GM21737 (cell line): ENCODE measurements around the gene CDH3.
"Not testable (repeated sequence)": the region's sequence is repeated elsewhere in the genome, so short reads cannot be mapped to it uniquely, and the experiment has no call there.

Experiments used
- ATAC-seq: cut with Tn5 transposase; IDR thresholded peaks from one replicate; pipeline ENCODE4 v1.9.1; 2021; ENCODE audit warnings: mild to moderate bottlenecking, moderate library complexity; ENCODE audit not compliant: unreplicated experiment

Gene CDH3

DNA sequence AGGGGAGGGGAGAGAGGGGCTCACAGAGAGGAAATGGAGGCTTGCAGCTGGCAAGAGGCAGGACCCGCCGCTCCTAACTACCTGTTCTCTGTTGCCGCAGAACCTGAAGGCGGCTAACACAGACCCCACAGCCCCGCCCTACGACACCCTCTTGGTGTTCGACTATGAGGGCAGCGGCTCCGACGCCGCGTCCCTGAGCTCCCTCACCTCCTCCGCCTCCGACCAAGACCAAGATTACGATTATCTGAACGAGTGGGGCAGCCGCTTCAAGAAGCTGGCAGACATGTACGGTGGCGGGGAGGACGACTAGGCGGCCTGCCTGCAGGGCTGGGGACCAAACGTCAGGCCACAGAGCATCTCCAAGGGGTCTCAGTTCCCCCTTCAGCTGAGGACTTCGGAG lies 53.0 kb downstream of the CDH3 start:
- no peak for ATAC-seq

DNA sequence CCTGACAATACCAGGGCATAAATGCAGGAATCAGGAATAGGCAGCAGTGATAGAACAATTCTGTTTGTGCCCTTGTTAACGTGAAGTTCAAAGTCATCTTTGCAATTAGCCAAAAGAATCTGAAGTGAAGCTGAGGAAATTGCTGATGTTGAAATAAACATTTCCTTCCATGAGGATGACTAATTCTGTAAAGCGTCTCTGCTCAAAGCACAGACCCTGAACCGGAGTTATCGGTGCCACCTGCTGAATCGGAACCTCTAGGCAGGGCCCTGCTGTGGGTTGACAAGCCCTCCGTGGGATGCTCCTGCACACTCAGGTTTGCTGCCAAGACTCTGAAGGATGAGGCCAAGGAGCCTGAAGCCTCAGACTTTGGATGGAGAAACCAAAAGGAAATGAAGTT lies 55.0 kb downstream of the CDH3 start:
- ATAC-seq = no peak

DNA sequence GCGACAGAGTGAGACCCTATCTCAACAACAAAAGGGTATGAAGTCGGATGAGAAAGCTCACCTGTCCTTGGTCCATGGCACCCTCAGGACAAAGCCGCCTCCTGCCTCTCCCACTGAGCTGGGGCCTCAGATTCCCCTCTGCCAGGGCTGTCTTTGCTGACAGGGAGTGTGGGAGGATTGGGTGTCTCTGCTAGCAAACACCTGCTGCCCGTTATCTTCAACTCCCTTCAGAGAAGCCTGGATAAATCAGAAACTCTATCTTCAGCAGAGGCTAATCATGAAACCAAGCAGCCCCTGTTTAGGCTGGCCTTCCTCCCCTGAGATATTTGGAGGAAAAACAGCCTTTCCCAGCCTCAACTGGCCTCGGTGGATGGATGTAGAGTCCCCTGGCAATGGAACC lies 55.7 kb downstream of the CDH3 start:
- ATAC-seq = no peak

DNA sequence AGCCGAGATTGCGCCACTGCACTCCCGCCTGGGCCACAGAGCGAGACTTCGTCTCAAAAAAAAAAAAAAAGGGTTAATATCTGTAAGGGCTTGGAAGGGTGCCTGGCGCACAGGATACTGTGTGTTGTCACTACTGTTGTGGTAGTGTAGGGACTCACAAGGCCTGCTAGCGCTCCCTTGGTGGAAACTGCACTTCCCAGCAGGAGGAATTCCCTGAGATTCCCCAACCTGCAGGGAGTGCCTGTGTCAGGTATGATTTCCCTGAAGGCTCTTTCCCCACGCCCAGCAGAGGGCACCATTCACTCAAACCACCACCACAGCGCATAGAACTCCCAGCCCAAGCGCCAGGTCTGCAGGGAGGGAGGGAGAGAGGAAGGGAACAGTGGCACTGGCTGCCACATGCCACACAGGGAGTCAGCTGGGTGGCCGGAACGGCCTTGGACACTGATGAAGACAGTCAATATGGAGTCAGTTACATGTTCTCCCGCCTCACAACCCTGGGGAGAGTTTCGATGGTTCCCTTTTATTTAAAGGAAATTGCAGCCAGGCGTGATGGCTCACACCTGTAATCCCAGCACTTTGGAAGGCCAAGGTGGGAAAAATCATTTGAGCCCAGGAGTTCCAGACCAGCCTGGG lies 59.2 kb downstream of the CDH3 start:
- no peak for ATAC-seq

DNA sequence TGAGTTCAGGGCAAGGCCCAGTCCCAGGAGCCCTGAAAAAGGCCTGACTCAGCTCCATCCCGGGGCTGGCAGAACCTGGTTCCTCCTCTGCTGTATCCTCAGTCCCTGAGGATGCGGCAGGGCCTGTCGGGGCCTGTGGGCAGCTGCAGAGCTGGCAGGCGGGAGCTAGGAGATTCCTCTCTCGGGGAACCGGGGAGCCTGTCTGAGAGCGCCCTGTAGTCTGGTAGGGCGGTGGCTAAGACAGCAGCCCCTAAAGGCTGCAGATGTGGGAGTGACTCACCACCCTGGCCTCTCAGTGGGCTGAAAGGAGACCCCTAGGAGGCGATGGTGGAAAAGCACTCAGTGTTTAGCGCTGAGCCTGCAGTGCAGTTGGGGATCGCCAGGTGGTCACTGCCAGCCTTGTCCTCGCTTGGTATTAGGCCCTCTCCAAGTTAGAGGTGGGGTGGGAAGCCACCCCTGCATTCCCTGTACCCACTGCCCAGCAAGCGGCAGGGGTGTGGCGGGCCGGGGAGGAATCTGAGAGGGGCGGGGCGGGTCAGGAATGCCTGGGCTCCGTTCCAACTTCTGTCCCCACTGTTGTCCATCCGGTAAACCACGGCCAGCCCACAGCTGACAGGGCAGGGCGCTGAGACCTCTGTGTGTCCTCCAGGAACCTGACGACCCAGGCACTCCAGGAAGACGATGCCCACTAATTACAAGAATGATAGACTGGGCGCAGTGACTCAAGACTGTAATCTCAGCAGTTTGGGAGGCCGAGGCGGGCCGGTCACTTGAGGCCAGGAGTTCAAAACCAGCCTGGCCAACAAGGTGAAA lies 62.4 kb downstream of the CDH3 start:
- no peak for ATAC-seq

DNA sequence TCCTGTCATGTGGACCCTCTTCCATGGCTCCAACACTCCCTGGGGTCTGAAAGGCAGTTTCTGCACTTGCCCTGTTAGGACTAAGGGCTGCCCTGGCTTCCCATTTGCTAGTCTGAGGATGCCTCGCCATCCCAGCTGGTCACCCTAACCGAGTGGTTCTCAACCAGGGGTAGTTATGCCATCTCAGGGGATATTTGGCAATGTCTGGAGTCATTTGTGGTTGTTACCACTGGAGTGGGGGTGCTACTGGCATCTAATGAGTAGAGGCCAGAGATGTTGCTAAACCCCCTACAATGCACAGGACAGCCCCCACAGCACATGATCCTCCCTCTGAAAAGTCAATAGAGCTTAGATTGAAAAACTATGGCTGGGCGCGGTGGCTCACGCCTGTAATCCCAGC lies 65.1 kb downstream of the CDH3 start:
- no peak for ATAC-seq

DNA sequence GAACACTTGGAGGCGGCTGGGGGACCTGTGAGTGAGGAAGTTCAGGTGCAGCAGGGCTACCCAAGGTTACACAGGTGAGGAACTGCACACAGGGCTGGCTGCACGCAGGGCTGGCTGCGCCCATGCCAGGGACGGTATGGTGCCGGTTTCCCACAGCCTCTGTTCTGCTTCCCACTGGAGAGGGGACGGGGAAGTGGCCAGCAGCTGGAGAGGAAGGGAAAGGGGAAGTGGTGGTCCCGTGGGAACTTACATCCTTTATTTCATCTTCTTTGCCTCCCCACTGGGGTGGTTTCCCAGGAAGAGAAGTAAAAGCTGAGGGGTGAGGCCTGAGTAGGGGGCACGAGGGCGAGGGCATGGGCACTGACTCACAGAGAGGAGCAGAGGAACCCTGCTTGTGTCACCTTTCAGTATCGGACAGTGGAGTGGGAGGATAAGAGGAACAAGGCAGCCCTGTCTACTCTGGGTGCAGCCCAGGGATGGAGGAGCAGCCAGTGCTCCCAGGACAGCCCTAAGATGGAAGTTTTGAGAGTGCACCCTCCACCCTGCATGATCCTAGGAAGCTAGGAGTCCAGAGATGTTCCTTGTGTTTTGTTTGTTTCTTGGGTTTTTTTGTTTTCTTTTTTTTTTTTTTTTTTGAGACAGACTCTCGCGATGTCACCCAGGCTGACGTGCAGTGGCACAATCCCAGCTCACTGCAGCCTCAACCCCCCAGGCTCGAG lies 66.5 kb downstream of the CDH3 start:
- ATAC-seq = no peak

DNA sequence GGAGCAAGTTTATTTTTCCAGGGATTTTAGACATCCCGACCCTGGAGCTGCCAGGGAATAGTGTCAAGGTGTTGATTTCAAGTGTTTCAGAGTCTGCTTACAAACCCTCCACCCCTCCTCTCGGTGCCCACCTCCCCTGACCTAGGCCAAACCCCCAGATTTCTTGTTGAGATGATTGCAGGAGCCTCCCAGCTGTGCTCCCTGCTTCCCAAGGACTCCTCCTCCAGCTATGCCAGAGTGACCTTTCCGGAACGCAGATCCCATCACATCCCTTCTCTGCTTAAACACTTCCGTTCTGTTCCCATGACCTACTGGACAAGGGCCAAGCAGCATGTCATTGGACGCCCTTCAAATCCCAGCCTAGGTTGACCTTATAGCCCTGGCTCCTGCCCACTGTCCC lies 68.3 kb downstream of the CDH3 start:
- no peak for ATAC-seq

DNA sequence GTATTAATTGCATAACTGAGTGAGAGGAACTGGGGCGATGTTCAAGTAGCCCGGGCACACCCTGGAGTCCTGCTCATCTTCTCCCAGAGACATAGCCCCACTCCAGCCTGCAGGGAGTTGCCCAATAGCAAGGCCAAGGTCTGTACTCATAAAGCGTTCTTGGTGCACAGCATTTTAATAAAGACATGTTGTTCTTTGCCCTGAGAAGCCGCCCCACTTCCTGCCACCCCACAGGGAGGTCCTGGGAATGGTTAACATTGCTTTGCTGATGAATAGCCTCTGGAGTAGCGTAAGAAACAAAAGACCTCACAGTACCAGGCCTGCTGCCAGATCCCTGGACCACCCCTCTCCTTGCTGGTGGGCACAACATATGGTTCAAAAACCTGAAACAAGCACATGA lies 70.4 kb downstream of the CDH3 start:
- ATAC-seq = no peak

DNA sequence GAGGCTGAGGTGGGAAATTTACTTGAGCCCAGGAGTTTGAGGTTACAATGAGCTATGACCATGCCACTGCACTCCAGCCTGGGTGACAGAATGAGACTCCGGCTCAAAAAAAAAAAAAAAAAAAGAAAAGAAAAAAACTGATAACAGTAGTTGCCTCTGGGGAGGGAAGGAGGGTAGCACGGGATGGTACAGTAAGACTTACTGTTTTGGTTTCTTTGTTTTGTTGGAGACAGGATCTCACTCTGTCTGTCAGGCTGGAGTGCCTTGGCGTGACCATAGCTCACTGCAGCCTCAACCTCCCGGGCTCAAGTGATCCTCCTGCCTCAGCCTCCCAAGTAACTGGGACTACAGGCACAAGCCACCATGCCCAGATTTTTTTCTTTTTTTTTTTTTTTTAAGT lies 71.4 kb downstream of the CDH3 start:
- ATAC-seq = not testable (repeated sequence)

DNA sequence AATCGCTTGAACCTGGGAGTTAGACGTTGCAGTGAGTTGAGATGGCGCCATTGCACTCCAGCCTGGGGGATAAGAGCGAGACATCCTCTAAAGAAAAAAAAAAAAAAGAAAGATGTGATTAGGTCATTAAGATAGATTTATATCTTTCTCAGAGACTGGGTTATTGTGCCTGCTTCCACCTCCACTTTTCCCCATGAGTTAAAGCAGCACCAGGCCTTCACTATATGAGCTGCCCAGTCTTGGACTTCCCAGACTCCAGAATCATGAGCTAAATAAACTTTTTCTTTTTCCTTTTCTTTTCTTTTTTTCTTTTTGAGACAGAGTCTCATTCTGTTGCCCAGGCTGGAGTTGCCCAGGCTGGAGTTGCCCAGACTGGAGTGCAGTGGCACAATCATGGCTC lies 72.6 kb downstream of the CDH3 start:
- ATAC-seq = no peak

DNA sequence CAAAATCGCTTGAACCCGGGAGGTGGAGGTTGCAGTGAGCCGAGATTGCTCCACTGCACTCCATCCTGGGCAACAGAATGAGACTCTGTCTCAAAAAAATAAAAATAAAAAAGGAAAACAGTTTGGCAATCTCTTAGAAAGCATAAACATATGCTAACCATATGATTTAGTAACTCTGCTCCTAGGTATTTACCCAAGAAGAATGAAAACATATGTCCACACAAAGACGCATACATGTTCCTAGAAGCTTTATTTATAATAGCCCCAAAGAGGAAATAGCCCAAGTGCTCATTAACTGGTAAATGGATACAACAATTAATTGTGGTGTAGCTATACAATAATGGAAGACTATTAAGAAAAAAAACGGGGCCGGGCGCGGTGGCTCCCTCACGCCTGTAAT lies 73.5 kb downstream of the CDH3 start:
- no peak for ATAC-seq

DNA sequence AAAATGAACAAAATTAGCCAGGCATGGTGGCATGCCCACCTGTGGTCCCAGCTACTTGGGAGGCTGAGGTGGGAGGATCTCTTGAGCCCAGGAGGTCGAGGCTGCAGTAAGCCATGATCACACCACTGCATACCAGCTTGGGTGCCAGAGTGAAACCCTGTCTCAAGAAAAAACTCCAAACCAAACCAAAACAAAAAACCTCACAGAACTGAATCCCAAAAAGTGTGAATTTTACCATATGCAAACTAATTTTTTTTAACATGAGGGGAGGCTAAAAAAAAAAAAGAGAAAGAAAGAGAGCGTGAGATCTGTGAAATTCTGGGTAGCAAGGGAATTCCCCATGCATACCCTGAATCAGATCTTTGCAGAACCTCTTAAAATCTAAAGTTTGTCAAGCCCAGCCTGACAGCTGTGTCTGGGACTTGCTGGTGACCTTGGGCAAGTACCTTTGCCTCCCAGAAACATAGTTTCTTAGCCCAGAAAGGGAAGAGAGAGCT lies 74.9 kb downstream of the CDH3 start:
- ATAC-seq = peak; percentile 70

DNA sequence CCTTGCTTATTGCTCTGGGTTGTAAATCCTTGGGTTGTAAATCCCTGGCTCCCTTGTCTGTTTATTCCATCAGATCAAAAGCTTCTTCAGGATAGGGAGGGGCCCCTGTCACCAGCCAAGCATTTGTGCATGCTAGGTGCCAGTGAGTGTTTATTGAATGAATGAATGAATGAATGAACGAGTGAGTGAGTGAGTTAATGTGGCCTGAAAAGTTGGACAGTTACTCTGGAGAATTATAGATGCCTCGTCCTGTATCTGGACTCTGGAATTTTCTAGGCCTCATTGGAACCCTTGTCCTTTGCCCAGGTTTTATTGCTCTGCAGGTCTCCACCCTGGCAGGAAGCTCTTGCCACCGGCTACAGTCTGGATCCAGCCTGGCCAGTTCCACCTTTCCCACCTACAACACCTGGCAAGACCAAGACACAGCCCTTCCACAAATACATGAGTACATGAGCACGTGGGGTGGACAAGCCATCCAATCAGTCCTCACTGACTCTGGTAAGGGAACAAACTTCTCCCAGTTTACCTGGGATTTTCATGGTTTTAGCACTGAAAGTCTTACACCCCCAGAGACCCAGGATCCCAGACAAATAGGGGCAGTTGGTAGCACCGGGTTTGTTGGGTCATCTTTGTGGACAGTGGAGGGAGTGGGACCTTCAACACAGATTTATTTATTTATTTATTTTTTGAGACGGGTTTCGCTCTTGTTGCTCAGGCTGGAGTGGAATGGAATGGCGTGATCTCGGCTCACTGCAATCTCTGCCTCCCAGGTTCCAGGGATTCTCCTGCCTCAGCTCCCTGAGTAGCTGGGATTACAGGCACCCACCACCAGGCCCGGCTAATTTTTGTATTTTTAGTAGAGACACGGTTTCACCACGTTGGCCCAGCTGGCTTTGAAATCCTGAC lies 77.3 kb downstream of the CDH3 start:
- ATAC-seq = no peak

DNA sequence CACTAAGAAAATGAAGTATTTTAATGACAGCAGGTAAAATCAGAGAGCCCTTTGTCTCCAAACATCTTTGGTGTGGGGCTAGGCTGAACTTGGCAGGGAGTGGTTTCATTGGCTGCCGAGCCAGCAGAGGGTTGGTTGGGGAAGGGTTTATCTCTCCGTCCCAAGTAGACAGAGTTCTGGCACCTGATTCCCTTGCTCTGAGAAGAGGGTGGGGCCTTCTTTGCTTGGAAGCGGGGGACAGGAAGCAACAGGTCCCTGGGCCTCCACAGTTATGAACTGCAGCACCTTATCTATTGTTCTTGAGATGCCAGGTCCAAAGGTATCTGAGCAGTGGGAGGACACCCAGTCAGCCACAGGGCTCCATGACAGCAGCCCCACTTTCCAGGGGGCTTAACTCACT lies 79.7 kb downstream of the CDH3 start:
- ATAC-seq = no peak

DNA sequence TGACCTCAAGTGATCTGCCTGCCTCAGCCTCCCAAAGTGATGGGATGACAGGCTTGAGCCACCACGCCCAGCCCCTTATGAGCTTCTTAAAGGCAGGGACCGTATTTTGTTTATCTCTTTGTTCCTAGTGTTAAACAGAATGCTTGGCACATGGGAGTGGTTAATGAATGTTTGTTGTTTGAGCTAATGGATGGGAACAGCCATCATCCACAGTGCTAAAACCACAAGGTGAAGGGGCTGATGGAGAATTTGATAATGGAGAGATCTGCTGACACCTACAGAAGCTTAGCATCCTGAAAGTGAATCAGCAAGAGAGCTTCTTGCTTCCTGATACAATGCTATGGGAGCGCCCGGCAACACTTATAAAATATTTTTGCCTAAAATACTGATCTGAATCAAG lies 83.4 kb downstream of the CDH3 start:
- ATAC-seq = no peak

DNA sequence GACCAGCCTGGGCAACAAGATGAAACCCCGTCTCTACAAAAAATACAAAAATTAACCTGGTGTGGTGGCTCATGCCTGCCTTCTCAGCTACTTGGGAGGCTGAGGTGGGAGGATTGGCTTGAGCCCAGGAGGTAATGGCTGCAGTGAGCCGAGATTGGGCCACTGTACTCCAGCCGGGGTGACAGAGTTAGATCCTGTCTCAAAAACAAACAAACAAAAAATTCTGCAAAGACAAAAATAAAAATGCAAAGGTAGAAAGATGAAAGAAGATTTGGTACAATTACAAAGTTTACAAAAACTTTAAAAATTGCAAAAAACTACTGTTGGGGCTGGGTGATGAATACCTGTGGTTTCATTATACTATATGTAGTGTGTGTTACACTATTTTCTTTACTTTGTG lies 86.5 kb downstream of the CDH3 start:
- no peak for ATAC-seq

DNA sequence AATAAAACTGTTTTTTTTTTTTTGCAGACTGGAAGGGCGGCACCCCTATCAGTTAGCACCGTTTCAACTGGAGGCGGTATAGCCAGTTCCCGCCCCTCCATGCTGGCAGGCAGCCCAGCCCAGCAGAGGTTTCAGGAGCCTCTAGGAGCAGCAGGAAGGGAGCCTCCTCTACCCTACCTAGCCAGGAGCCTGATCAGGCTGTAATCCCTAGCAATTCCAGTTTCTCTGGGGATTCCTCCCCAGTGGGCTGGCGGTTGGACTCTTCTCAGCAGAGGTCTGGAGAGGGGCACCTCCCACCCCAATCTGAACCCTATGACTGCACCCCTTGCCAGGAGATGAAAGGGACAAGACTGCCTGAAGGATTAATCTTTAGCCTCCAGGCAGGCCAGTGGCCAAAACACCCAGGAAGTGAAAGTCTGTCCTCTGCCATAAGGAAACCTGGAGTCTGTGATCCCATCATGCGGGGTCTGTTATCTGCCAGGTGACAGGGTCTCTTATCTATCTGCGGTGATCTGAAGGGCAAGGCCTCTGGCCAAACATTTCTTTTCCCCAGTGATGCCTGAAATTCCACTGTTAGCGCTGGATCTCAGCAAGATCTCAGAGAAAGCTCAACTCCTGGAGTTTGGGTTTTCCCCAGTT lies 87.1 kb downstream of the CDH3 start:
- ATAC-seq = no peak

DNA sequence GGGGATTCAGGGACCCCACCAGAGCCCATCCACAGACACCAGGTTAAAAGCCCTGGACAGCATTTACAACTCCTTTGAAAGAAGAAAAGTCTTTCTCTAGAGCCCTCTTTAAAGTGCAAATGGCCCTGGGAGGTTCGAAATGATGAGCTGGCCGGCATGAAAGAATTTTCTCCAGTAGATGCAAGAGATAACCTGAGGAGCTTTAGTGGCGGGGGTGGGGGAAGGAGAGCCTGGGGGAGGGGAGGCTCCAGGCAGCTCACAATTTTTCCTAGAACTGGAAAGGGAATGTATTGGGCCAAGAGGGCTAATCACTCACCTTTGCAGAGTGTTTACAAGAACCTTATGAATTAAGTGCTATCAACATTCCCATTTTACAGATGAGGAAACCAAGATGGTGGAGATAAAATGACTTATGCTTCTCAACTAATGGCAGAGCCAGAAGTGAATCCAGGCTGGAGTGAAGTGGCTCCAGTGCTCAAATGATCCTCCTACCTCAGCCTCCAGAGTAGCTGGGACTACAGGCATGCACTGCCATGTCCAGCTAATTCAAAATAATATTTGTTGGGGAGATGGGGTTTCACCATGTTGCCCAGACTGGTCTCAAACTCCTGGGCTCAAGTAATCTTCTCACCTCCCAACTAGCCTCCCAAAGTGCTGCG lies 87.8 kb downstream of the CDH3 start:
- no peak for ATAC-seq

DNA sequence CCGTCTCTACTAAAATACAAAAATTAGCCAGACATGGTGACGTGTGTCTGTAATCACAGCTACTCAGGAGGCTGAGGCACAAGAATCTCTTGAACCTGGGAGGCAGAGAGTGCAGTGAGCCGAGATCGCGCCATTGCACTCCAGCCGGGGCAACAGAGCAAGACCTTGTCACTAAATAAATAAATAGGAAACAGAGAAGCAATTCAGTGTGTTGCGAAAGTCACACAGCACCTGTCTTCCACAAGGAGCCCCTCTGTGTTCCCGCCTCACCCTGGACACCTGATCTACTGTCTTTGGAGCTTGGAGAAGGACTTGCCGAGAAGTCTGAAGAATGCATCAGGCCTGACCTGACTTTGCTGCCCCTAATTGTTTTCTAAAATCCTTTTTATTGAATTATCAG lies 88.5 kb downstream of the CDH3 start:
- no peak for ATAC-seq
